OCI-LY3 (cell line): ENCODE results near the gene SNX6.
"Not testable (repeated sequence)": the region's sequence is repeated elsewhere in the genome, so short reads cannot be mapped to it uniquely, and the experiment has no call there.

ENCODE experiments used
- H2AFZ ChIP-seq: fragments of 200-600, 300-600 bp; shearing (Covaris generic); 2 replicates; pipeline ENCODE4 v1.6.0; 2014; ENCODE audit warnings: antibody characterized with exemption, low read depth, low read length
- H3K27ac ChIP-seq: fragments of 200-600, 300-600 bp; sonication (generic); 2 replicates; pipeline ENCODE4 v1.5.1; 2014; ENCODE audit warnings: mild to moderate bottlenecking, low read length, moderate library complexity, mixed read lengths
- H3K27me3 ChIP-seq: fragments of 200-600, 300-600 bp; sonication (generic); 2 replicates; pipeline ENCODE4 v1.6.1; 2014; ENCODE audit warnings: low read depth, low read length, mixed read lengths
- H3K36me3 ChIP-seq: fragments of 200-600, 300-600 bp; sonication (generic); replicated peaks from 2 replicates; pipeline ENCODE3; 2014; ENCODE audit warnings: low read depth, low read length, mixed read lengths
- H3K4me1 ChIP-seq: fragments of 300-600, 200-600 bp; sonication (generic); 2 replicates; pipeline ENCODE4 v1.6.1; 2014; ENCODE audit warnings: low read length, mixed read lengths
- H3K4me2 ChIP-seq: fragments of 200-600, 300-600 bp; sonication (generic); 2 replicates; pipeline ENCODE4 v1.6.1; 2014; ENCODE audit warnings: low read length, mixed read lengths
- H3K4me3 ChIP-seq: fragments of 300-600, 200-600 bp; sonication (generic); 2 replicates; pipeline ENCODE4 v1.5.1; 2014; ENCODE audit warnings: antibody characterized with exemption, mild to moderate bottlenecking, low read length, moderate library complexity
- H3K79me2 ChIP-seq: fragments of 300-600, 200-600 bp; shearing (Covaris generic); 2 replicates; pipeline ENCODE4 v1.6.1; 2014; ENCODE audit warnings: mild to moderate bottlenecking, low read length, mixed read lengths
- H3K9ac ChIP-seq: fragments of 300-600, 200-600 bp; shearing (Covaris generic); 2 replicates; pipeline ENCODE4 v1.6.0; 2014; ENCODE audit warnings: mild to moderate bottlenecking, low read length, moderate library complexity
- H3K9me3 ChIP-seq: fragments of 200-600, 300-600 bp; shearing (Covaris generic); 2 replicates; pipeline ENCODE4 v1.6.1; 2014; ENCODE audit warnings: low read length, mixed read lengths; ENCODE audit not compliant: insufficient read depth
- H4K20me1 ChIP-seq: fragments of 200-600, 300-600 bp; sonication (generic); 2 replicates; pipeline ENCODE4 v1.6.1; 2016; ENCODE audit warnings: low read length, mixed read lengths; ENCODE audit not compliant: insufficient read depth
- EZH2phosphoT487 ChIP-seq: fragments of 200-600 bp; shearing (Covaris generic); IDR thresholded peaks from 2 replicates; pipeline ENCODE4 v1.6.1; 2018; ENCODE audit warnings: antibody characterized with exemption, mixed run types, low read depth
- TF ChIP-seq, protein P1 (sequence below): fragments of 200-600, 300-600 bp; sonication (generic); IDR thresholded peaks from 2 replicates; pipeline ENCODE4 v1.5.1; 2014; ENCODE audit warnings: antibody characterized with exemption, low read length, low read depth

SNX6 gene

DNA sequence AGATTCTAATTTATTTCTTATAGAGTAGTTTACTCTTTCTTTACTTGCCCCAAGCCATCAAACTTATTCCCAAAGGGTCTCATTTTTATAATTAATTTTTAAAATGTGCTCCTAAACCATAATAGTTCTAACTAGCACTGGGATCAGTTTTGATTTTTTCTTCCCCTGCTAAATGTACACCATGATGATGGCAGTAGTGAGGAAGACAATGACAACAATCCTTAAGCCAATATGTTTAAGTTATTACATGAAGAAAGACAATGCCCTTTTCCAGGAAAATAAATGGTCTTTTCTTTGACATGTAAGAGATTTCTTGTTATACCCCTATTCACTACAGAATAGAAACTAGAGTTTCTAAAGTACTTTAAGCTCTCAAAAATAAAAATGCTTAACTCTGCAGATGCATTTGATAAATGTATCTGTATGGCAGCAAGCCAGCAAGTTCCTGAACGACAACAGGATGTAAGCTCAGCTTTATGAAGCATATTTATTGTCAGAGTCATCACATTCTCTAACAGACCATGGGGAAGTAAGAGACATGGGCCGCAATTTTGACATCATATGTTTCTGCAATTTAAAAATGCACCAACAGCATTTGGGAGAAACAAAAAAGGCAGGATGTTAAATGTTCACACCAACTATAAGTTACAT, 36.0 kb upstream of the SNX6 start:
- H3K27me3 ChIP-seq: no peaks in the 10 kb centered on the region
- no peak overlapping the region for H3K4me3 ChIP-seq
- H3K9me3 ChIP-seq: no peaks in the 10 kb centered on the region
- TF ChIP-seq EZH2phosphoT487: no peak
- TF ChIP-seq, protein P1, sequence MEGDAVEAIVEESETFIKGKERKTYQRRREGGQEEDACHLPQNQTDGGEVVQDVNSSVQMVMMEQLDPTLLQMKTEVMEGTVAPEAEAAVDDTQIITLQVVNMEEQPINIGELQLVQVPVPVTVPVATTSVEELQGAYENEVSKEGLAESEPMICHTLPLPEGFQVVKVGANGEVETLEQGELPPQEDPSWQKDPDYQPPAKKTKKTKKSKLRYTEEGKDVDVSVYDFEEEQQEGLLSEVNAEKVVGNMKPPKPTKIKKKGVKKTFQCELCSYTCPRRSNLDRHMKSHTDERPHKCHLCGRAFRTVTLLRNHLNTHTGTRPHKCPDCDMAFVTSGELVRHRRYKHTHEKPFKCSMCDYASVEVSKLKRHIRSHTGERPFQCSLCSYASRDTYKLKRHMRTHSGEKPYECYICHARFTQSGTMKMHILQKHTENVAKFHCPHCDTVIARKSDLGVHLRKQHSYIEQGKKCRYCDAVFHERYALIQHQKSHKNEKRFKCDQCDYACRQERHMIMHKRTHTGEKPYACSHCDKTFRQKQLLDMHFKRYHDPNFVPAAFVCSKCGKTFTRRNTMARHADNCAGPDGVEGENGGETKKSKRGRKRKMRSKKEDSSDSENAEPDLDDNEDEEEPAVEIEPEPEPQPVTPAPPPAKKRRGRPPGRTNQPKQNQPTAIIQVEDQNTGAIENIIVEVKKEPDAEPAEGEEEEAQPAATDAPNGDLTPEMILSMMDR: no peak
- no peak overlapping the region for H2AFZ ChIP-seq
- H3K4me2 ChIP-seq: no peak overlapping the region
- H3K9ac ChIP-seq: no peak overlapping the region
- no peaks in the 10 kb centered on the region for H3K36me3 ChIP-seq
- no peaks in the 10 kb centered on the region for H4K20me1 ChIP-seq
- no peaks in the 10 kb centered on the region for H3K4me1 ChIP-seq
- no peaks in the 10 kb centered on the region for H3K79me2 ChIP-seq
- no peak overlapping the region for H3K27ac ChIP-seq

DNA sequence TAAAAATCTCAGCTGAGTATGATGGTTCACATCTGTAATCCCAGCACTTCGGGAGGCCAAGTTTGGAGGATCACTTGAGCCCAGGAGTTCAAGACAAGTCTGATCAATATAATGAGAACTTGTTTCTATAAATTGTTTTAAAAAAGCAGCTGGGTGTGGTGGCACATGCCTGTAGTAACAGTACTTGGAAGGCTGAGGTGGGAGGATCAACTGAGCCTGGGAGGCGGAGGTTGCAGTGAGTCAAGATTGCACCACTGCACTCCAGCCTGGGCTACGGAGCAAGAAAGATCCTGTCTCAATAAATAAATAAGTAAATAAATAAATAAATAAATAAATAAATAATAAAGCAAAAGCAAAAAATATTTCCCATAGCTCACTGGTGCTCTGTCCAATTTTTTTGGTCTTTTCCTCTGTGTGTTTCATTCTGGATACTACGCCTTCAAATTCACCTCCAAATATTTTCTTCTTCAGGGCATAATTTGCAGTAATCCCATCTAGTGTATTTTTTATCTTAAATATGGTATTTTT, 32.7 kb upstream of the SNX6 start:
- H2AFZ ChIP-seq: no peak overlapping the region
- TF ChIP-seq, protein P1: no peak
- TF ChIP-seq EZH2phosphoT487: no peak
- no peaks in the 10 kb centered on the region for H3K36me3 ChIP-seq
- no peaks in the 10 kb centered on the region for H4K20me1 ChIP-seq
- H3K4me1 ChIP-seq: no peaks in the 10 kb centered on the region
- H3K79me2 ChIP-seq: no peaks in the 10 kb centered on the region
- H3K27me3 ChIP-seq: no peaks in the 10 kb centered on the region; the same call in 1 of the 2 replicates
- no peak overlapping the region for H3K27ac ChIP-seq
- H3K4me2 ChIP-seq: no peak overlapping the region
- H3K4me3 ChIP-seq: no peak overlapping the region
- H3K9ac ChIP-seq: no peak overlapping the region
- no peaks in the 10 kb centered on the region for H3K9me3 ChIP-seq

GRCh38 chr14:34660796-34661195, 30.8 kb upstream of the SNX6 start:
- no peaks in the 10 kb centered on the region for H3K36me3 ChIP-seq
- no peaks in the 10 kb centered on the region for H4K20me1 ChIP-seq
- H3K9ac ChIP-seq: no peak overlapping the region
- H3K27ac ChIP-seq: no peak overlapping the region
- H3K4me2 ChIP-seq: no peak overlapping the region
- TF ChIP-seq, protein P1: no peak
- TF ChIP-seq EZH2phosphoT487: no peak
- H3K79me2 ChIP-seq: no peaks in the 10 kb centered on the region
- H3K9me3 ChIP-seq: no peaks in the 10 kb centered on the region
- H3K27me3 ChIP-seq: no peaks in the 10 kb centered on the region; the same call in 1 of the 2 replicates
- no peaks in the 10 kb centered on the region for H3K4me1 ChIP-seq
- no peak overlapping the region for H2AFZ ChIP-seq
- H3K4me3 ChIP-seq: no peak overlapping the region

- Histone ChIP-seq H4K20me1 (no peaks in the 10 kb centered on the region), H3K4me1 (no peaks in the 10 kb centered on the region), H2AFZ (no peak overlapping the region), H3K27ac (no peak overlapping the region), H3K79me2 (no peaks in the 10 kb centered on the region), H3K9me3 (no peaks in the 10 kb centered on the region), H3K9ac (no peak overlapping the region), H3K4me2 (no peak overlapping the region), H3K4me3 (no peak overlapping the region), H3K27me3 (no peaks in the 10 kb centered on the region; the same call in 1 of the 2 replicates), H3K36me3 (no peaks in the 10 kb centered on the region)
- TF ChIP-seq, protein P1: no peak
- TF ChIP-seq EZH2phosphoT487: no peak
These were observed 26.0 kb upstream of the SNX6 start for GRCh38 chr14:34655959-34656358.

DNA sequence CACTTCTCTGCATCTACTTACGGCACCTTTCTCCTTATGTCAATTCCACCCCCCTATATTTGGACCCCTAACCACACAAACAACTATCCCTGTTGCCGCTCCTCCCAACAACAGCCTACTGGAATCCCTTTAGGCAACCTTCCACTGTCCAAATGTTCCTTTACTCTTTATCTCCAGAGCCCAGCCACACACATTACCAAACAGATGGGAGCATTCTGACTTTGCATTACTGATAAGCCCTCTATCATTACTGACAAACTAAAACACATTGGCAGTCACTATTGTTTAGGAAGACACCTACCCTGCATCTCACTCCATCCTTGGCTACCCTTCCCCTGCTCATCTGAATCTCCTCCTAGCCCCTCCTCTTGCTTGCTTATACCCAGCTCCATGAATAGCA, 23.1 kb upstream of the SNX6 start:
- not testable (repeated sequence) for H3K9me3 ChIP-seq, H3K4me3 ChIP-seq, H3K36me3 ChIP-seq, H3K9ac ChIP-seq, H4K20me1 ChIP-seq, H3K79me2 ChIP-seq, H3K27ac ChIP-seq, H3K27me3 ChIP-seq, H2AFZ ChIP-seq, H3K4me2 ChIP-seq, H3K4me1 ChIP-seq

- not testable (repeated sequence) for H3K27me3 ChIP-seq, H3K9me3 ChIP-seq, H4K20me1 ChIP-seq, H3K36me3 ChIP-seq, H3K27ac ChIP-seq, H3K4me1 ChIP-seq, H2AFZ ChIP-seq, H3K4me2 ChIP-seq, H3K79me2 ChIP-seq, H3K9ac ChIP-seq, H3K4me3 ChIP-seq
These were observed 22.4 kb upstream of the SNX6 start for GRCh38 chr14:34652348-34652747.
